Psoas muscle (tissue), 8 donors: Measurements from ENCODE around the gene NOP10. TPM values are rescaled to one million over a fixed set of nuclear protein-coding genes. Genes with fewer than 3 reads are reported as not detected.

Source experiments
- ATAC-seq, 4 donors: fragments of 200-7000 bp; cut with Tn5 transposase; one replicate each; pipeline ENCODE4 v1.9.1; 2020; ENCODE audit warnings: moderate library complexity in 3 of 4, mild to moderate bottlenecking in 2 of 4
- DNase-seq, 2 donors: peaks; one replicate each; pipeline ENCODE4 v3.0.0-alpha.2; 2020
- H3K27ac ChIP-seq: fragments of 200-600 bp; one replicate; pipeline ENCODE4 v1.8.0; 2022
- H3K27me3 ChIP-seq, 3 donors: fragments of 200-600 bp in 1 of 3; one replicate each; pipeline versions ENCODE4 v1.6.1 to v1.8.0; 2013 to 2022; ENCODE audit warnings: low read length in 2 of 3, mild to moderate bottlenecking in 2 of 3, moderate library complexity in 1 of 3; ENCODE audit not compliant: insufficient read depth in 3 of 3
- H3K36me3 ChIP-seq, 2 donors: fragments of 200-600 bp in 1 of 2; one replicate each; pipeline versions ENCODE4 v1.6.1 to v1.8.0; 2013 to 2022; ENCODE audit warnings: low read depth in 1 of 2, mild to moderate bottlenecking in 1 of 2, moderate library complexity in 1 of 2; ENCODE audit not compliant: insufficient read depth in 1 of 2
- H3K4me1 ChIP-seq: fragments of 200-600 bp; one replicate; pipeline ENCODE4 v1.8.0; 2022
- H3K4me3 ChIP-seq: fragments of 200-600 bp; one replicate; pipeline ENCODE4 v1.8.0; 2022; ENCODE audit warnings: mild to moderate bottlenecking
- H3K9me3 ChIP-seq: fragments of 200-600 bp; one replicate; pipeline ENCODE4 v1.8.0; 2022
- CTCF ChIP-seq: fragments of 200-600 bp; IDR thresholded peaks from one replicate; pipeline ENCODE4 v1.8.0; 2022; ENCODE audit warnings: antibody characterized with exemption
- WGBS, 3 donors: extraction: QIAGEN DNeasy Blood & Tissue Kit; methylation state at CpG; one replicate each; pipeline versions ENCODE4 v1.1.6 to v1.1.7; 2013; 5-methylcytosine and 5-hydroxymethylcytosine counted together
- intact Hi-C, 2 donors: fragments of 100-400 bp; cut with DNase I; formaldehyde crosslinking; loops; one replicate each; pipeline versions ENCODE4 v1.11.0 to v1.14.2; 2022
- polyA plus RNA-seq, 3 donors: library from polyadenylated mRNA; stranded (reverse); fragments of 200-250 nt; gene quantifications; one replicate each; pipeline ENCODE4 v1.2.3, GENCODE V29; 2013
- total RNA-seq, 4 donors: library from RNA; stranded (reverse); fragmentation: NEBNext Ultra II Directional in 2 of 4; extraction: Animal tissue kit (Norgen Biotek cat#: 25700) in 2 of 4; gene quantifications; one replicate each; pipeline versions ENCODE4 v1.2.1 to v1.2.4, GENCODE V29; 2021 to 2023
- donor health status: healthy with polysubstance abuse.
- donor health status: DM: no; HTN: no; CAD: no; lungs with moderate emphysema.
- donor health status: Bipolar disorder and iron deficiency.
- donor health status: healthy.
- donor health status: DM: yes; HTN: yes; CAD: no.
- donor health status: DM: no; HTN: no; CAD: no.
- donor health status: DM: no; HTN: no; CAD: no.
- donor health status: DM: yes; HTN: yes; CAD: no.

NOP10 gene
- total and polyA plus RNA-seq, 7 donors, result 123 to 441 (median 146) TPM

- DNase-seq, result no peak
- no peak for ATAC-seq
- no peak overlapping the region for H3K4me3 ChIP-seq
- no peak for TF ChIP-seq CTCF
- H3K4me1 ChIP-seq, result no peaks in the 10 kb centered on the region
- no peak overlapping the region for H3K27ac ChIP-seq
- H3K9me3 ChIP-seq, result no peaks in the 10 kb centered on the region
- no peaks in the 10 kb centered on the region for H3K27me3 ChIP-seq
- 95 to 98% (median 97%) methylated on average over 4 of the region's 4 CpGs for WGBS, 3 donors
- intact Hi-C loops, result no loop called here
- peaks cover 0 to 55% of the 10 kb centered on the region in 2 donors for H3K36me3 ChIP-seq
Measured at GRCh38 chr15:34358948-34359347, 16.0 kb upstream of the NOP10 start.

- H3K36me3 ChIP-seq, result peaks cover 0 to 50% of the 10 kb centered on the region in 2 donors
- no peaks in the 10 kb centered on the region for H3K9me3 ChIP-seq
- WGBS, 3 donors, result 75 to 84% (median 80%) methylated on average over 3 of the region's 3 CpGs
- no peaks in the 10 kb centered on the region for H3K4me1 ChIP-seq
- no peaks in the 10 kb centered on the region for H3K27me3 ChIP-seq
- DNase-seq, result no peak
- no peak overlapping the region for H3K4me3 ChIP-seq
- H3K27ac ChIP-seq, result no peak overlapping the region
- intact Hi-C loops, result no loop called here
- no peak for ATAC-seq
- TF ChIP-seq CTCF, result no peak
Measured at GRCh38 chr15:34358367-34358766, 15.4 kb upstream of the NOP10 start.

GRCh38 chr15:34357653-34358052 lies 14.7 kb upstream of the NOP10 start:
- H3K27ac ChIP-seq, result no peak overlapping the region
- H3K4me3 ChIP-seq, result no peak overlapping the region
- no peaks in the 10 kb centered on the region for H3K9me3 ChIP-seq
- no peaks in the 10 kb centered on the region for H3K4me1 ChIP-seq
- DNase-seq (no peak), ATAC-seq (no peak)
- WGBS, 3 donors, result 92 to 100% (median 95%) methylated on average over 1 of the region's 1 CpG
- intact Hi-C loops, result no loop called here
- no peak for TF ChIP-seq CTCF
- peaks cover 0 to 43% of the 10 kb centered on the region in 2 donors for H3K36me3 ChIP-seq
- no peaks in the 10 kb centered on the region for H3K27me3 ChIP-seq

GRCh38 chr15:34355241-34355640 lies 12.3 kb upstream of the NOP10 start:
- no peaks in the 10 kb centered on the region for H3K4me1 ChIP-seq
- H3K27ac ChIP-seq, result no peak overlapping the region
- peaks cover 0 to 31% of the 10 kb centered on the region in 2 donors for H3K36me3 ChIP-seq
- no peaks in the 10 kb centered on the region for H3K27me3 ChIP-seq
- 89 to 96% (median 93%) methylated on average over 9 of the region's 9 CpGs for WGBS, 3 donors
- H3K4me3 ChIP-seq, result no peak overlapping the region
- no peaks in the 10 kb centered on the region for H3K9me3 ChIP-seq
- intact Hi-C loops, result no loop called here
- ATAC-seq (no peak), DNase-seq (no peak)
- TF ChIP-seq CTCF, result no peak

GRCh38 chr15:34354286-34354685 lies 11.3 kb upstream of the NOP10 start:
- TF ChIP-seq CTCF, result no peak
- ATAC-seq (no peak), DNase-seq (no peak)
- Histone ChIP-seq H3K36me3 (peaks cover 0 to 24% of the 10 kb centered on the region in 2 donors), H3K4me1 (no peaks in the 10 kb centered on the region), H3K27me3 (no peaks in the 10 kb centered on the region), H3K9me3 (no peaks in the 10 kb centered on the region), H3K4me3 (no peak overlapping the region), H3K27ac (no peak overlapping the region)
- 92 to 97% (median 95%) methylated on average over 7 of the region's 7 CpGs for WGBS, 3 donors
- intact Hi-C loops, result no loop called here
